VCaP (cell line): ENCODE data around the gene GRIN2A.

Source experiments
- H3K27ac ChIP-seq: fragments of 450-650 bp; 2 replicates; pipeline ENCODE4 v1.5.1; 2017
- CTCF ChIP-seq: fragments of 450-650 bp; conservative IDR thresholded peaks from 2 replicates; pipeline ENCODE4 v1.5.1; 2017; ENCODE audit warnings: mild to moderate bottlenecking, moderate library complexity

Gene GRIN2A

GRCh38 chr16:9797306-9797705, 384.9 kb downstream of the GRIN2A start:
- H3K27ac ChIP-seq, result no peak overlapping the region
- no peak for TF ChIP-seq CTCF

DNA sequence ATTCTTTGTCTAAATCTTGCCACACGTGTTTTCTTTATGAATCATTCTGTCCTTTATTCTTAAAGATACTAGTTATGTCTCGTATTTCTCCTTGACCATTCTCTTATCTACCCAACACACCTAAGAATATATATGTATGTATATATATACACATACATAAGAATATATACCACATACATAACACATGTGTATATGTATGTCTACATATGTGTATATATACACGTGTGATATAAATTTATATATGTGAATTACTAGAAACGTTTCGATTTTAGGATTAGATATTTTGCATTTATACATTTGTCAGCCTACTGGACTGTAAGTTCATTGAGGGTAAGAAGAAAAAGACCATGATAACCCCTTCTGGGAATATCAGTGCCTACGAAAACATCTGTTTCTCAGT, 388.6 kb downstream of the GRIN2A start:
- no peak for TF ChIP-seq CTCF
- no peak overlapping the region for H3K27ac ChIP-seq

DNA sequence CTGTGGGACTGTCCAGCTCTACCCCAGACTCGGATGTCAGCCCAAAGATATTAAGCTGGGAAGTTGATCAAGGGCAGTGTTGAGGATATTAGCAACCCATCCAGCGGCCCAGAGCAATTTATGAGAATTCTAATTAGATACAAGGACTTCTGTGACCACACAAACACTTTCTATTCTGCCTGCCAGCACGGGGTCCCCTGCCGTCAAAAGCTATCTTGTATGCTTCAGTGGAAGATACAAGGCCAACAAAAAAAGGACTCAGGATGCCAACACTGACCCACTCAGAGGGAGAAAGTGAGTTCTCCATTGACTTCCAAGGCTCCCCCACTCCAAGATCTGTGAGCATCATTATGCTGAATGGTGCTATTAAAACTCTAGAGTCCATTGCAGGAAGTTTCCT, 390.7 kb downstream of the GRIN2A start:
- H3K27ac ChIP-seq, result no peak overlapping the region

DNA sequence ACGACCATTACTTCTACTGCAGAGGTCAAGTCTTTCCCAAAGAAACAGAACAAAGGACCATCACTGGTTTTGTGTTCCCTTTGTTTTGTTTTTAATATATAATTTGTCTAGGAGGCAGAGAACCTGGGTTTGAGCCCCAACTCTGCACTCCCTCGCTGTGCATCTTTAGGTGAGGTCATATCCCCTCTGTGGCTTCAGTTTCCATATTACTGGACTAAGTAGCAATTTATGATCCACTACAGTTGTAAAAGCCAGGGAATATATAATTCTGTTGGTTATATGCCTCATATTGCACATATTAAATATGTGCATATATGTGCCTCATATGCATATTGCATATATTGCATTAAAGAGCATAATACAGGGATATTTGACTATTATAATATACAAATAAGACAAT, 392.0 kb downstream of the GRIN2A start:
- TF ChIP-seq CTCF, result no peak
- H3K27ac ChIP-seq, result no peak overlapping the region

More for the DNA sequence above, 390.7 kb downstream of the GRIN2A start:
- TF ChIP-seq CTCF, result no peak

- H3K27ac ChIP-seq, result no peak overlapping the region
- no peak for TF ChIP-seq CTCF
Measured at GRCh38 chr16:9787717-9788116, 394.5 kb downstream of the GRIN2A start.

- TF ChIP-seq CTCF, result no peak
- H3K27ac ChIP-seq, result no peak overlapping the region
Measured at GRCh38 chr16:9780831-9781230, 401.4 kb downstream of the GRIN2A start.

DNA sequence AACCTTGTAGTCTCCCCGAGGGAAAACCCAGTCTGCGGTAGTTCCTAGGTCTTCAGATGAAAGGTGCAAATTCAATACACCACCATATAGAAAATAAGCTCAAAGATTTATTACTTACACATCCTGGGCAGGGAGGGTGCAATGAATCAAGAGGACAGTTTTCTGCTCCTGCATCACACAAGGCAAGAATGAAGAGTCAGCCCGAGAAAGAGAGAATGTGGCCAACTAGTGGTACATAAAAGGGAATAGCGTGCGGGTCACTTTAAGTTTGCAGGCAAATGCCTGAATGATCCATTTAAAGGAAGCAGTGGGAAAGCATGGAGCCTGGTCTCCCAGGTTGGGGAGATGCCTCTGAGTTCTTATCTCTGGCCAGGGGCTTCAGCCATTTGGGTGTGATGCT, 403.4 kb downstream of the GRIN2A start:
- no peak for TF ChIP-seq CTCF
- H3K27ac ChIP-seq, result no peak overlapping the region

DNA sequence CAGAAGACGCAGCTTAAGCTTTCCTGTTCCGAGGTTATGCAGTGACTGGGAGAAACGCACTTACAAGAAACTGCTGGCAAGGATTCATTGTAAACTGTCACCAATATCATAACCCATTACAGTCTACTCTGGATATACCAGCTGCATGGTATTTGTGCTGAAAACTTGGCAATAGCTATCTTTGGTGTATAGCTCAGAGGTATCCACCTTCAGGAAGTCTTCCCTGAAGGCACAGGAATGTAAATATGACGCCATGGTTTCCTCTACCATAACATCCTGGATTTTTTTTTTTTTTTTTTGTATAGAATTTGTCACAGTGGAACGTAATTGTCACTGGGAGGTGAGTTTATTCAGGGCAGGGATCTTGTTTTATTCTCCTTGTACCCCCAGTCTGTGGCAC, 406.2 kb downstream of the GRIN2A start:
- TF ChIP-seq CTCF, result no peak
- no peak overlapping the region for H3K27ac ChIP-seq
